HepG2 (cell line): Measurements from ENCODE around the gene SP5.

Source experiments
- CEBPB ChIP-seq: IDR thresholded peaks from 2 replicates; pipeline ENCODE4 v1.6.1; 2011; ENCODE audit warnings: low read depth, low read length, improper control_type of control experiment, borderline replicate concordance
- FOXK2 ChIP-seq: fragments of 450-650 bp; IDR thresholded peaks from 2 replicates; pipeline ENCODE4 v1.6.1; 2016
- GABPA ChIP-seq, 2 experiments: IDR thresholded peaks; 2 replicates each; pipeline ENCODE4 v1.6.1; 2011 to 2016; ENCODE audit warnings: low read depth in 2 of 2, low read length in 1 of 2, missing biosample characterization in 1 of 2, missing genetic modification characterization in 1 of 2
- ZMYM3 ChIP-seq: sonication (generic); formaldehyde crosslinking; IDR thresholded peaks from 2 replicates; pipeline ENCODE4 v1.5.1; 2020; ENCODE audit warnings: mild to moderate bottlenecking, missing genetic modification reagents

DNA sequence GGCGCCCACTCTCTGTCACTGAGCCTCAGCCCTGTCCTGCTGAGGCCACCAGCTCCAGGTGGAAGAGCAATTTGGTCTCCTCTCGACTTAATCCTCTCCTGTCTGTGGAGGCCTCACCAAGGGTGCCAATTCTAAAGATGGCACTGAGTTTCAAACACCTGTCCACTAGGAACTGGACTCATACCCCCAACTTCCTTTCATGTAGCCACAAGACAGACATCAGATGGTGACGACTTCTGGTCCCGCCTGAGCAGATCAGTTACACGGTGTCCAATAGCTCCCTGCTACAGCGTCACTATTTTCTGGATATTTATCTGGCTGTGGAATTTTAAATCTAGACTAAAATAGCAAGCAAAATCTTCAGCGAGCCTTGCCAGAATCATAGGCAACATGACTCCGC is 24.5 kb upstream of the SP5 start:
- TF ChIP-seq FOXK2 (no peak), GABPA (IDR thresholded peaks at IDR 0.05; ENCODE audit: low read depth, low read length) (no peak), GABPA (CRISPR knock-in tag; IDR thresholded peaks at IDR 0.05; ENCODE audit: low read depth) (no peak), ZMYM3 (no peak), CEBPB (no peak)
